Fibroblast of lung (primary cell): ENCODE measurements around the gene PAQR7.

Source experiments
- CTCF ChIP-seq, 2 donors: IDR thresholded peaks in 1 of 2; conservative IDR thresholded peaks in 1 of 2; 1 replicate in 1 of 2; 2 replicates in 1 of 2; pipeline ENCODE4 v1.5.1; 2011 to 2012; ENCODE audit warnings: low read length in 2 of 2, control low read depth in 1 of 2, inconsistent platforms in 1 of 2, low read depth in 1 of 2, mild to moderate bottlenecking in 1 of 2
- EZH2 ChIP-seq: IDR thresholded peaks from 2 replicates; pipeline ENCODE4 v1.5.1; 2012; ENCODE audit warnings: low read length, control low read depth, mild to moderate bottlenecking; ENCODE audit errors: missing control alignments

- TF ChIP-seq CTCF (conservative IDR thresholded peaks at IDR 0.05 in 1 of 2, IDR thresholded peaks at IDR 0.05 in 1 of 2; ENCODE audit: low read depth in 1 of 2, low read length in 2 of 2), result no peak
- no peak for TF ChIP-seq EZH2
Observed at GRCh38 chr1:25843483-25843882, 32.0 kb downstream of the PAQR7 start.
